ENCODE measurements around the gene SH2D2A. TPM values are rescaled to one million over a fixed set of nuclear protein-coding genes. Genes with fewer than 3 reads are reported as not detected.
A peak's percentile ranks its signal among the peaks of the same experiment; 100 is the strongest.

SH2D2A gene
- total RNA-seq, 1 donor from 2014 or later, result 3.5 TPM

DNA sequence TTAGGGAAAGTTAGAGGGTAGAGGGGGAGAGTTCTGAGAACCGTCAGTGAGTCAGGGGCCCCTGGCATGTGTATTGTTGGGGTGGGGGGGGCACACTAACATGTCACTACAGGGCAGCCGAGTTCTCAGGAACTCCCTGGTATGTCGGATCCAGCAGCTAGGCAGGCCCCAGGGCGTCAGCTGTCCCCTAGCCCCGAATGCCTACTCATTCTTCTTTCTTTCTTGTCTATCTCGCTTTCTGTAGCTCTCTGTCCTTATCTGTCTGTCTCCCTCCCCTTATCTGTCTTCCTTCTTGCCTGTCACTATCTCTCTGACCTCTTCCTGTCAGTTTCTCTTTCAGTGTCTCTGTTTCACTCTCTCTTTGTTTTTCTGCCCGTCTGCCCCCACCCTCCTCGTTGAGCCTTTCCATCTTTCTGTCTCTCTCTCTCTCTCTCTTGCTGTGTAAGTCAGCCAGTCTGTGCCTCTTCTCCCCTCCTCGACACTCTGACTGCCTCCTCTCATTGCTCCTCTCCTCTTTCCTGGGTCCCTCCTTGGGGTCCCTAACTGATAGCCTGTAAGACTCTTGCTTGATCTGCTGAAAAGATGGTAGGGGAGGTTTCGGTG lies 46.5 kb upstream of the SH2D2A start:
- TF ChIP-seq CTCF (IDR thresholded peaks at IDR 0.05), result no peak
- intact Hi-C loops (cut with DNase I), result no loop called here
- no peak for ATAC-seq

DNA sequence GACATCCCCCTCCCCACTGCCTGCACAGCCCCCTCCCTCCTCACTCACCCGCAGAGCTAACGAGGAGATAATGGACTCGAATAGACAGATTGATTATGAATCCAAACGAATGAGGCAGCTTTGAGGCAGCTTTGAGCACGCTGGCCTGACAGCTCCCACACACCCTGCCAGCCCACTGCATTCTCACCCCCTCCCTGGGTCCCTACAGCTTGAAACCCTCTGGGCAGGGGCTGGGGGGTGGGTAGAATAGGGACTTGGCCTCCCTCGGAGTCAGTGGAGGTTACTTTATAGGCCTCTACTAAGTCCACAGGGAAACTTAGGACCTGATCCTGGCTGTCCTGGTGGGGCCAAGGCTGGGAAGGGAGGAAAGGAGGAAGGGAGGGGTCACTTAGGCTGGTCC lies 45.9 kb upstream of the SH2D2A start:
- Histone ChIP-seq H3K4me3 (no peak overlapping the region), H3K4me1 (peaks cover 29% of the 10 kb centered on the region), H3K27ac (no peak overlapping the region), H3K27me3 (ENCODE audit: low read depth) (peaks cover 92% of the 10 kb centered on the region), H3K9me3 (no peaks in the 10 kb centered on the region), H3K36me3 (no peaks in the 10 kb centered on the region)
- TF ChIP-seq CTCF (IDR thresholded peaks at IDR 0.05), result no peak
- no peak for ATAC-seq
- no peak for DNase-seq
- intact Hi-C loops (cut with DNase I), result no loop called here

More for the DNA sequence above, 46.5 kb upstream of the SH2D2A start:
- Histone ChIP-seq H3K4me3 (no peak overlapping the region), H3K4me1 (peaks cover 29% of the 10 kb centered on the region), H3K27me3 (ENCODE audit: low read depth) (peaks cover 87% of the 10 kb centered on the region), H3K27ac (no peak overlapping the region), H3K36me3 (no peaks in the 10 kb centered on the region), H3K9me3 (no peaks in the 10 kb centered on the region)
- DNase-seq, result no peak

DNA sequence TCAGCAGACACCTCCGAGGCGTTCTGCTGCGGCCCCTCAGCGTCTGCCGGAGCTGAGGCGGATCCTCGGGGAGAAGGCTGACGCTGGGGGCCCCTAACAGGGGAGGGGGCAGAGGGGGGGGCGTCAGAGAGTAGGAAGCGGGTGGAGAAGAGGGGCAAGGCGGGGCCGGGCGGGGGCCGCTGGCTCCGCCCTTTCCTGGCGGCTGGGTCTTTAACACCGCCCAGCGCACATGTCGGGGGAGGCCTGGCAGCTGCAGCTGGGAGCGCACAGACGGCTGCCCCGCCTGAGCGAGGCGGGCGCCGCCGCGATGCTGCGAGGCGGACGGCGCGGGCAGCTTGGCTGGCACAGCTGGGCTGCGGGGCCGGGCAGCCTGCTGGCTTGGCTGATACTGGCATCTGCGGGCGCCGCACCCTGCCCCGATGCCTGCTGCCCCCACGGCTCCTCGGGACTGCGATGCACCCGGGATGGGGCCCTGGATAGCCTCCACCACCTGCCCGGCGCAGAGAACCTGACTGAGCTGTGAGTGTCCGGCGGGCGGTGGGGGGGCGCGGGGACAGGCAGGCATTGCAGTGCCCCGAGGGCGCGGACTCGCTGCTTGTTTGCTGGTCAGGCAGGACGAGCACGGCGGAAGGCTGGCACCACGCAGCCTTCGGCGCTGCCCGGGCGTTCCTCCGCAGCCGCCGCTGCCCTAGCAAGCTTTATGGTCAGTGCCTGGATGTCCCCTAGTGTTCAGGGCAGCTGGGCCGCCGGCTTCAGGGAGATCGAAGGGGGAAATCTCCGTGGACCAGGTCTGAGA lies 44.2 kb upstream of the SH2D2A start, which contains the start of gene NTRK1:
Gene NTRK1 (plus strand): TSS at position 238 of the 796 bp plus-strand sequence. CDS start 70 bp downstream, at position 308.
- intact Hi-C loops (cut with DNase I), result no loop called here
- no peak for TF ChIP-seq CTCF (IDR thresholded peaks at IDR 0.05)

GRCh38 chr1:156860113-156860627 lies 43.5 kb upstream of the SH2D2A start:
- peak; percentile 72 for TF ChIP-seq CTCF (IDR thresholded peaks at IDR 0.05)
- Histone ChIP-seq H3K27me3 (ENCODE audit: low read depth) (peaks cover 78% of the 10 kb centered on the region), H3K9me3 (no peaks in the 10 kb centered on the region), H3K27ac (no peak overlapping the region), H3K36me3 (no peaks in the 10 kb centered on the region), H3K4me3 (peak overlapping the region; percentile 39), H3K4me1 (peaks cover 29% of the 10 kb centered on the region)
- intact Hi-C loops (cut with DNase I), result no loop called here
- ATAC-seq (peak; percentile 66 to 74), DNase-seq (no peak)

More for the DNA sequence above, 44.2 kb upstream of the SH2D2A start, which contains the start of gene NTRK1:
- Histone ChIP-seq H3K36me3 (no peaks in the 10 kb centered on the region), H3K27me3 (ENCODE audit: low read depth) (peaks cover 84% of the 10 kb centered on the region), H3K27ac (no peak within 1 kb of the TSS), H3K4me1 (peaks cover 29% of the 10 kb centered on the region), H3K9me3 (no peaks in the 10 kb centered on the region), H3K4me3 (peak within 1 kb of the TSS; percentile 39)
- ATAC-seq (peak; percentile 46 to 70), DNase-seq (no peak)

- Histone ChIP-seq H3K9me3 (no peaks in the 10 kb centered on the region), H3K27ac (no peak overlapping the region), H3K4me1 (peaks cover 29% of the 10 kb centered on the region), H3K4me3 (peak overlapping the region; percentile 39), H3K36me3 (no peaks in the 10 kb centered on the region), H3K27me3 (ENCODE audit: low read depth) (peaks cover 73% of the 10 kb centered on the region)
- ATAC-seq (peak; percentile 25 to 31), DNase-seq (no peak)
- TF ChIP-seq CTCF (IDR thresholded peaks at IDR 0.05), result no peak
- intact Hi-C loops (cut with DNase I), result no loop called here
Measured at GRCh38 chr1:156859523-156860112, 43.0 kb upstream of the SH2D2A start.
